Osteoblast (primary cell): ENCODE data around the gene GALNT9. TPM values are rescaled to one million over a fixed set of nuclear protein-coding genes. Genes with fewer than 3 reads are reported as not detected.

Experiments used
- DNase-seq: peaks from one replicate; pipeline ENCODE4 v3.0.0; 2011; ENCODE audit warnings: low spot score, mixed read lengths; ENCODE audit not compliant: insufficient read length; ENCODE audit errors: missing footprints
- H2AFZ ChIP-seq: 2 replicates; pipeline ENCODE4 v1.6.0; 2011; ENCODE audit warnings: mild to moderate bottlenecking, low read length
- H3K27ac ChIP-seq: 2 replicates; pipeline ENCODE4 v1.5.1; 2011; ENCODE audit warnings: mild to moderate bottlenecking, low read depth, low read length, moderate library complexity
- H3K27me3 ChIP-seq: 2 replicates; pipeline ENCODE4 v1.6.0; 2012; ENCODE audit warnings: mild to moderate bottlenecking, control low read depth, inconsistent platforms, low read length, moderate library complexity; ENCODE audit not compliant: insufficient read depth
- H3K36me3 ChIP-seq: 2 replicates; pipeline ENCODE4 v1.5.1; 2011; ENCODE audit warnings: mild to moderate bottlenecking, low read length, control low read depth, moderate library complexity; ENCODE audit not compliant: insufficient read depth
- H3K4me1 ChIP-seq: 2 replicates; pipeline ENCODE4 v1.5.1; 2011; ENCODE audit warnings: mild to moderate bottlenecking, low read length, control low read depth, moderate library complexity; ENCODE audit not compliant: insufficient read depth
- H3K4me2 ChIP-seq: 2 replicates; pipeline ENCODE4 v1.6.0; 2011; ENCODE audit warnings: mild to moderate bottlenecking, low read length; ENCODE audit not compliant: insufficient read depth
- H3K4me3 ChIP-seq: fragments of 200-600 bp; sonication (generic); 3 replicates; pipeline ENCODE4 v1.5.1; 2012; ENCODE audit warnings: mild to moderate bottlenecking, low read length, inconsistent platforms; ENCODE audit not compliant: insufficient read depth
- H3K79me2 ChIP-seq: 2 replicates; pipeline ENCODE4 v1.6.0; 2012; ENCODE audit warnings: mild to moderate bottlenecking, low read length, control low read depth, inconsistent platforms; ENCODE audit not compliant: insufficient read depth
- H3K9me3 ChIP-seq: 2 replicates; pipeline ENCODE4 v1.5.1; 2011; ENCODE audit warnings: low read depth, low read length, control low read depth
- H4K20me1 ChIP-seq: 2 replicates; pipeline ENCODE4 v1.6.0; 2012; ENCODE audit warnings: mild to moderate bottlenecking, low read length, control low read depth; ENCODE audit not compliant: insufficient read depth
- CTCF ChIP-seq: IDR thresholded peaks from 2 replicates; pipeline ENCODE4 v1.5.1; 2011; ENCODE audit warnings: mild to moderate bottlenecking, low read depth, low read length, moderate library complexity; ENCODE audit errors: extremely low read depth
- total RNA-seq: library from RNA; depleted of rRNA; stranded (reverse); fragments of >200 nt; gene quantifications from 2 replicates; pipeline ENCODE4 v1.2.3, GENCODE V29; 2012

The GALNT9 gene
- total RNA-seq, 1 donor = 0.36 TPM

DNA sequence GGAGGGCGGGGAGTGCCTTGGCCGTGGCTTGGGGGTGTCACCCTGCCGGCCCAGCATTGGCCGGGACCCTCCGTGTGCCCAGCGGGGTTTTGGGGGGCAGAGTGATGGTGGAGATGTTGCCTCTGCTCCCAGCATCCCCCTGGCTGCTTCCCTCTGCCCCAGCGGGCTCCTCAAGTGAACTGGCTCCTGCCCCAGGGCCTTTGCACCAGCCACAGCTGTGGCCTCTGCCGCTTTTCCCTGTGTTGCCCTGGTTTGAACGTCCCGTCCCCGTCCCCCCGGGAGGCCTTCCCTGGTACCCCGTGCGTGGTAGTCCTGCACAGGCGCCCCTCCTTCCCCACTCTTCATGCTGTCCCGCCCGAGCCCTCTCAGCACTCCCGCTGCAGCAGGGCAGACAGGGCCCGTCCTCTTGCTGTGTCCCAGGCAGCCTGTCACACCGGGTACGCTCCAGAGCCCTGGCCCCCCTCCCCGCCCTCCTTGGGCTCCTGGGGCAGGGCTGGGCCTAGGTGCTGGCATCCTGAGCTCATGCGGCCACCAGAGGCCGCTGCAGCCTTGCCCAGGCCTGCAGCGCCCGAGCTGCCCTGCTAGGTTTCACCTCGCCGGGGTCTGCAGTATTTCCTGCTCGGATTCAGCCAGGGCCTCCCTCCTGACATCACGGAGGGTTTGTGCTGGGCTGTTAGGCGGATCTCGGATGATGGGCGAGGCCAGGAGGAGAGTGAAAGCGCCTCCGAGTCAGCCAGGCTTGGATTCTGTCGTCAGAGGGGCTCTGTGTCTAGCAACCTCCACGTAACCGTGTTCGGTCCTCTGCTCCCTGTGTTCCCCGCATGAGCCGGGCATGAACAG is 175.7 kb downstream of the GALNT9 start:
- peak overlapping the region; percentile 55 for H3K4me3 ChIP-seq

DNA sequence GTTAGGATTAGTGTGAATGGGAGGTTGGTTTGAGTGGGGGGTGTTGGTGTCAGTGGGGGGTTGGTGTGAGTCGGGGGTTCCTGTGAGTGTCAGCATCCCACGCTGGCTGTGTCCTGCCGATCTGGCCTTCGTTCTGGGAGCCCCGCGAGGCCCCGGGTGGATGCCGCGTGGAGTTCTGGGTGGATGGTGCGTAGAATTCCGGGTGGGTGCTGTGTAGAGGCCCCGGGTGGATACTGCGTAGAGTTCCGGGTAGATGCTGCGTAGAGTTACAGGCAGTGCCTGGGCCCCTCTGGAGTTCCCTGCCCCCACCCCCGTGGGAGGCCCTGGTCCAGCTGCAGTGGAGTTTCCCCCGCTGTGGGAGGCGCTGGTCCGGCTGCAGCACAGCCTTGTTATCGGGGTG is 176.4 kb downstream of the GALNT9 start:
- Histone ChIP-seq H3K27ac (no peak overlapping the region), H2AFZ (no peak overlapping the region), H3K79me2 (no peaks in the 10 kb centered on the region), H3K27me3 (no peaks in the 10 kb centered on the region), H3K36me3 (peaks cover 13% of the 10 kb centered on the region), H3K4me1 (no peaks in the 10 kb centered on the region), H3K4me2 (no peak overlapping the region), H4K20me1 (peaks cover 11% of the 10 kb centered on the region), H3K9me3 (no peaks in the 10 kb centered on the region), H3K4me3 (no peak overlapping the region)
- TF ChIP-seq CTCF = no peak
- peak; percentile 76 for DNase-seq

More for the DNA sequence above, 175.7 kb downstream of the GALNT9 start:
- Histone ChIP-seq H3K36me3 (peaks cover 15% of the 10 kb centered on the region), H3K4me1 (no peaks in the 10 kb centered on the region), H2AFZ (peak overlapping the region; percentile 25), H3K79me2 (no peaks in the 10 kb centered on the region), H3K9me3 (no peaks in the 10 kb centered on the region), H3K27ac (no peak overlapping the region), H3K4me2 (peak overlapping the region; percentile 78), H3K27me3 (no peaks in the 10 kb centered on the region), H4K20me1 (peaks cover 11% of the 10 kb centered on the region)
- peak; percentile 100 for DNase-seq
- peak; percentile 85 for TF ChIP-seq CTCF

- Histone ChIP-seq H3K27me3 (no peaks in the 10 kb centered on the region), H3K27ac (no peak overlapping the region), H3K4me1 (no peaks in the 10 kb centered on the region), H3K9me3 (no peaks in the 10 kb centered on the region), H4K20me1 (peaks cover 11% of the 10 kb centered on the region), H3K4me3 (no peak overlapping the region), H3K36me3 (peaks cover 8% of the 10 kb centered on the region), H3K79me2 (peaks cover 4% of the 10 kb centered on the region), H3K4me2 (no peak overlapping the region), H2AFZ (no peak overlapping the region)
- peak; percentile 81 for DNase-seq
- TF ChIP-seq CTCF = no peak
Observed at GRCh38 chr12:132152411-132152821, 177.0 kb downstream of the GALNT9 start.

DNA sequence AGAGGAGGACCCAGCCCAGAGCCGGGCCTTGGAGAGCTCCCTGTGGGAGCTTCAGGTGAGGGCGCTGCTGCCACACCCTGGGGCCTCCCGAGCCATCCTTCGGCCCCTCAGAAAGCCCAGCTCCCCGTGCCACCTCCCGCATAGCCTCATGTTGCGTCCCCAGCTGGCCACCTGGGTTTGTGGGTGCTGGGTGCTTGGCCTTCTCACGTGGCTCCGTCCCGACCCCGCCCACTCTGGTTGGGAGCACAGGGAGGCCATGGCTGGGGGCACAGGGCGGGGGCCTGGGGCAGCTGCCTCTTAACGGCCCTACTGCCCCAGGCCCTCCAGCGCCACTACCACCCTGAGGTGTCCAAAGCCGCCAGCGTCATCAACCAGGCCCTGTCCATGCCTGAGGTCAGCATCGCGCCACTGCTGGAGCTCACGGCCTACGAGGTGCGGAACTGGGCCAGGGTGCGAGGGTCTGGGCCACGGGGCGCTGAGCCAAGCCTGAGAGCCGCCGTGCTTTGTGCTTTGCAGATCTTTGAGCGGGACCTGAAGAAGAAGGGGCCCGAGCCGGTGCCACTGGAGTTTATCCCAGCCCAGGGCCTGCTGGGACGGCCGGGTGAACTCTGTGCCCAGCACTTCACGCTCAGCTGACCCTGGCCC is 177.5 kb downstream of the GALNT9 start:
- H3K27ac ChIP-seq = no peak overlapping the region
- H2AFZ ChIP-seq = no peak overlapping the region
- TF ChIP-seq CTCF = no peak
- H4K20me1 ChIP-seq = peaks cover 11% of the 10 kb centered on the region
- DNase-seq = peak; percentile 64
- no peaks in the 10 kb centered on the region for H3K4me1 ChIP-seq
- H3K9me3 ChIP-seq = no peaks in the 10 kb centered on the region
- H3K27me3 ChIP-seq = no peaks in the 10 kb centered on the region
- no peak overlapping the region for H3K4me3 ChIP-seq
- H3K79me2 ChIP-seq = peaks cover 6% of the 10 kb centered on the region
- no peak overlapping the region for H3K4me2 ChIP-seq
- H3K36me3 ChIP-seq = peaks cover 3% of the 10 kb centered on the region
